ENCODE results near the gene ALKBH8.
A peak's percentile ranks its signal among the peaks of the same experiment; 100 is the strongest.
"Not testable (repeated sequence)": the region's sequence is repeated elsewhere in the genome, so short reads cannot be mapped to it uniquely, and the experiment has no call there.

The ALKBH8 gene

GRCh38 chr11:107565219-107565937 is at the start of gene ALKBH8:
Gene ALKBH8, minus strand, starts transcription at chr11:107565735. Its CDS starts 4,842 bp downstream, at chr11:107560893.
- DNase-seq (ENCODE audit: low read depth in 3 of 3): peak; percentile 55 to 72 (median 66)

GRCh38 chr11:107612445-107612844 is 46.9 kb upstream of the ALKBH8 start:
- no peak for DNase-seq (ENCODE audit: low read depth in 3 of 3)

GRCh38 chr11:107609400-107610218 is 44.1 kb upstream of the ALKBH8 start:
- DNase-seq (ENCODE audit: low read depth in 3 of 3): no peak

GRCh38 chr11:107608809-107609208 is 43.3 kb upstream of the ALKBH8 start:
- DNase-seq (ENCODE audit: low read depth in 3 of 3): no peak

GRCh38 chr11:107606141-107606540 is 40.6 kb upstream of the ALKBH8 start:
- no peak for DNase-seq (ENCODE audit: low read depth in 3 of 3)

- no peak for DNase-seq (ENCODE audit: low read depth in 3 of 3)
Observed at GRCh38 chr11:107605061-107606006, 39.8 kb upstream of the ALKBH8 start.

GRCh38 chr11:107598225-107599139 is 32.9 kb upstream of the ALKBH8 start:
- no peak for DNase-seq (ENCODE audit: low read depth in 3 of 3)

- no peak for DNase-seq (ENCODE audit: low read depth in 3 of 3)
Observed at GRCh38 chr11:107594736-107595135, 29.2 kb upstream of the ALKBH8 start.

GRCh38 chr11:107593951-107594350 is 28.4 kb upstream of the ALKBH8 start:
- DNase-seq (ENCODE audit: low read depth in 3 of 3): no peak

GRCh38 chr11:107592813-107593212 is 27.3 kb upstream of the ALKBH8 start:
- no peak for DNase-seq (ENCODE audit: low read depth in 3 of 3)

- no peak for DNase-seq (ENCODE audit: low read depth in 3 of 3)
Observed at GRCh38 chr11:107592231-107592590, 26.7 kb upstream of the ALKBH8 start.

GRCh38 chr11:107591378-107592230 is 26.1 kb upstream of the ALKBH8 start:
- DNase-seq (ENCODE audit: low read depth in 3 of 3): peak in 2 of 3 donors; percentile 12 to 33

GRCh38 chr11:107590460-107591377 is 25.2 kb upstream of the ALKBH8 start, which contains the start of gene ELMOD1:
Gene ELMOD1, plus strand, starts transcription at chr11:107591147. Its CDS starts 27,043 bp downstream, at chr11:107618190.
- peak in 1 of 3 donors; percentile 16 for DNase-seq (ENCODE audit: low read depth in 3 of 3)

- no peak for DNase-seq (ENCODE audit: low read depth in 3 of 3)
Observed at GRCh38 chr11:107587306-107587979, 21.9 kb upstream of the ALKBH8 start.

GRCh38 chr11:107583629-107584195 is 18.2 kb upstream of the ALKBH8 start:
- DNase-seq (ENCODE audit: low read depth in 3 of 3): no peak

GRCh38 chr11:107581147-107581546 is 15.6 kb upstream of the ALKBH8 start:
- DNase-seq (ENCODE audit: low read depth in 3 of 3): no peak

GRCh38 chr11:107579169-107579568 is 13.6 kb upstream of the ALKBH8 start:
- not testable (repeated sequence) for DNase-seq (ENCODE audit: low read depth in 3 of 3)

GRCh38 chr11:107577346-107577711 is 11.8 kb upstream of the ALKBH8 start:
- no peak for DNase-seq (ENCODE audit: low read depth in 3 of 3)
